Measurements from ENCODE around the gene KREMEN2.

KREMEN2 gene

DNA sequence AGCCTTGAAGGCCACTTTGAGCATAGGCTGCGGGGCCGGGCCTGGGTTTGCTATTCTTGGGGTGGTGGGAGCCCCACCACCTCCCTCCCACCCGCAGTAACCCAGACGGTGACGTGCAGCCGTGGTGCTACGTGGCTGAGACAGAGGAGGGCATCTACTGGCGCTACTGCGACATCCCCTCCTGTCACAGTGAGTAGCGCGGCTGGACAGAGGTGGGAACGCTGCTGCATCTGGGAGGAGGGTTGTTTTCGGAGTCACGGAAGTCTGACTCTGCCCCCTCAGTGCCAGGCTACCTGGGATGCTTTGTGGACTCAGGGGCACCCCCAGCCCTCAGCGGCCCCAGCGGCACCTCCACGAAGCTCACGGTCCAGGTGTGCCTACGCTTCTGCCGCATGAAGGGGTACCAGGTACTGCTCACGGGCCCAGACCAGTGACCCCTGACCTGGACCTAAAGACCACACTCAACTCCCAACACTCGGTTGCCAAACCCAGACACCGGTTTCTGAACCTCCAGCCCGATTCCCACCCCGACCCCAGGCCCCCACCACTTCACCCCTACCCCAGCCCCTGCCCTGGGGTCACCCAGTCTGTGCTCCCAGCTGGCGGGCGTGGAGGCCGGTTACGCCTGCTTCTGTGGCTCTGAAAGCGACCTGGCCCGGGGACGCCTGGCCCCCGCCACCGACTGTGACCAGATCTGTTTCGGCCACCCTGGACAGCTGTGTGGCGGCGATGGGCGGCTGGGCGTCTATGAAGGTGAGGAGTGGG lies 2.1 kb downstream of the KREMEN2 start:
- DNase-seq = no peak

DNA sequence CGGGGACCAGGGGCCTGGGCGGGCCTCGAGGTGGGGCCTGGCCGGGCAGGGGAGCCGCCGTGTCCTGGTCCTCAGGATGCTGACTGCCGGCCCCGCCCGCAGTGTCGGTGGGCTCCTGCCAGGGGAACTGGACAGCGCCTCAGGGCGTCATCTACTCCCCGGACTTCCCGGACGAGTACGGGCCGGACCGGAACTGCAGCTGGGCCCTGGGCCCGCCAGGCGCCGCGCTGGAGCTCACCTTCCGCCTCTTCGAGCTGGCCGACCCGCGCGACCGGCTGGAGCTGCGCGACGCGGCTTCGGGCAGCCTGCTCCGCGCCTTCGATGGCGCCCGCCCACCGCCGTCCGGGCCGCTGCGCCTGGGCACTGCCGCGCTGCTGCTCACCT lies 2.7 kb downstream of the KREMEN2 start:
- no peak for DNase-seq

DNA sequence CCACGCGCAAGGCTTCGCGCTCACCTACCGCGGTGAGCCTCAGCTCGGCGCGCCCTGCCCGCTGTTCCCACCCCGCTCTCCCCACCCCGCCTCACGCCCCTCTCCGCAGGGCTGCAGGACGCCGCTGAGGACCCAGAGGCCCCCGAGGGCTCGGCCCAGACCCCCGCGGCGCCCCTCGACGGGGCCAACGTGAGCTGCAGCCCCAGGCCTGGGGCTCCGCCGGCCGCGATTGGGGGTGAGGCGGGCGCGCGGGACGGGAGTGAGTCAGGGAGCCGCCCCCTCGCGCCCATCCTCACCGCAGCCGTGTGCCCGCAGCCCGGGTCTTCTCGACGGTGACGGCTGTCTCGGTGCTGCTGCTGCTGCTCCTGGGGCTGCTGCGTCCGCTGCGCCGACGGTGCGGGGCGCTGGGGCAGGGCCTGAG lies 3.1 kb downstream of the KREMEN2 start:
- DNase-seq = no peak

DNA sequence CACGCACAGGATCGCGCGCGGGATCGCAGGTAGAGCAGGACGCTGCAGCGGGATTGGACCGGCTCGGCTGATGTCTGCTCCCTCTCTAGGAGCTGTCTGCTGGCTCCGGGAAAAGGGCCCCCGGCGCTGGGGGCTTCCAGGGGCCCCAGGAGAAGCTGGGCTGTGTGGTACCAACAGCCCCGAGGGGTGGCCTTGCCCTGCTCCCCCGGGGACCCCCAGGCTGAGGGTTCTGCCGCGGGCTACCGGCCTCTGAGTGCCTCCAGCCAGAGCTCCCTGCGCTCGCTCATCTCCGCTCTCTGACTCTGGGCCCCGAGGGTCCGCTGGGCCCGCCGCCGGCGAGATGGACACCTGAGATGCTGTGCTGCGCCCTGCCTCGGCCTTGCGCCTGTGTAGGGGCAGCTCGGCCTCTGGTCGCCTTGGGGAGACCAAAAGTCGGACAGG lies 3.7 kb downstream of the KREMEN2 start:
- DNase-seq = no peak

DNA sequence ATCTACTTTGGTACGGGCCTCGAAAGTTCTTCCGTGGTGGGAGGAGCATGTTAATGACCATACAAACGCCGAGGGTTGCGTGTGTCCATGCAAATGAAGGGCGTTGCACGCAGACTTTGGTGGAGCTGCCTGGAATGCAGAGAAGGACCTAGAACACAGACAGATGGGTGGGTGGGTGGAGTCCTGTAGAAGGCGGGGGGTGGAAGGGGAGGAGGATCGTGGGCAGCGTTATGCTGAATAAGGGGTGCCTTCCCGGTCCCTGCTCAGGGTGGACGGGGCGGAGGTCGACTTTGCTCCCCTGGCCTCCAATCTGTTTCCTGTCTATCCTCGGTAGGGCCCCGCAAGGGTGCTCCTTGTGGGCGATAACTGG lies 4.3 kb downstream of the KREMEN2 start:
- DNase-seq = no peak

DNA sequence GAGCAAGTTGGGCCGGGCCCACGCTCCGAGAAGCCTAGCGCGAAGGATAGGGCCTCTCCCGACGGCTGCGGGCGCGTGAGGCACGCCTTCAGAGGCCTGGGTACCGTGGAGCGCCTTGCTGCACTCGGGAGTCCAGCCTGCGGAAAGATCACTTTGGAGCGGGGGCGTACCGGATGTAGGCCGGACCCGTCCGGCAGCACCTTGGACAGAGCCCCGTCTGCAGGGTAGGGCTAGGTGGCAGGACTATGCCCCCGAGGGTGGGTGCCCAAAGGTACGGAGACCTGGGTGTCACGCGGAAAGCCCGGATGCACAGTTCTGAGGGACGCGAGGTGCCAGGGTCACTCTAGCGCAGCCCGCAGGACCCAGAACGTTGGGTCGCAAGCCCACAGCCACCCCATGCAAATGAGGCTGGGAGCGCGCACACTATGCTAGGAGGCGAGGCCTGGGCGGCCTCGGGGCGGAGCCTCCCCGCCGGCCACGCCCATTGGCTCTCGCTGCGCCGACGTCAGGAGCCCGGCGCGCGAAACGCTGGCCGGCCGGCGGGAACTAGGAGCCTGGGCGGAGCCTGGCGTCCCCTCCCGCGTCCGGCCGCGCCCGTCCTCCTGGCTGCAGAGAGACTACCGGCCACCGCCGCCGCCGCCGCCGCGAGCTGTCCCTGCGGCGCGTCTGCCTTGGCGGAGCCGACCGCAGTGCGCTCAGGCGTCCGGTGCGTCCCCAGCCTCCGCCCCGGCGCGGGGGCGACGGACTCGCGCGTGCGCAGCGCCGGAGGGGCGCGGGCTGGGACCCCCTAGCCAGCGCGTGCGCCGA lies 4.9 kb downstream of the KREMEN2 start, which contains the start of gene PAQR4:
Gene PAQR4 (plus strand): TSS at position 611 of the 807 bp plus-strand sequence. CDS start 327 bp downstream, outside the sequence.
- peak; percentile 61 for DNase-seq

DNA sequence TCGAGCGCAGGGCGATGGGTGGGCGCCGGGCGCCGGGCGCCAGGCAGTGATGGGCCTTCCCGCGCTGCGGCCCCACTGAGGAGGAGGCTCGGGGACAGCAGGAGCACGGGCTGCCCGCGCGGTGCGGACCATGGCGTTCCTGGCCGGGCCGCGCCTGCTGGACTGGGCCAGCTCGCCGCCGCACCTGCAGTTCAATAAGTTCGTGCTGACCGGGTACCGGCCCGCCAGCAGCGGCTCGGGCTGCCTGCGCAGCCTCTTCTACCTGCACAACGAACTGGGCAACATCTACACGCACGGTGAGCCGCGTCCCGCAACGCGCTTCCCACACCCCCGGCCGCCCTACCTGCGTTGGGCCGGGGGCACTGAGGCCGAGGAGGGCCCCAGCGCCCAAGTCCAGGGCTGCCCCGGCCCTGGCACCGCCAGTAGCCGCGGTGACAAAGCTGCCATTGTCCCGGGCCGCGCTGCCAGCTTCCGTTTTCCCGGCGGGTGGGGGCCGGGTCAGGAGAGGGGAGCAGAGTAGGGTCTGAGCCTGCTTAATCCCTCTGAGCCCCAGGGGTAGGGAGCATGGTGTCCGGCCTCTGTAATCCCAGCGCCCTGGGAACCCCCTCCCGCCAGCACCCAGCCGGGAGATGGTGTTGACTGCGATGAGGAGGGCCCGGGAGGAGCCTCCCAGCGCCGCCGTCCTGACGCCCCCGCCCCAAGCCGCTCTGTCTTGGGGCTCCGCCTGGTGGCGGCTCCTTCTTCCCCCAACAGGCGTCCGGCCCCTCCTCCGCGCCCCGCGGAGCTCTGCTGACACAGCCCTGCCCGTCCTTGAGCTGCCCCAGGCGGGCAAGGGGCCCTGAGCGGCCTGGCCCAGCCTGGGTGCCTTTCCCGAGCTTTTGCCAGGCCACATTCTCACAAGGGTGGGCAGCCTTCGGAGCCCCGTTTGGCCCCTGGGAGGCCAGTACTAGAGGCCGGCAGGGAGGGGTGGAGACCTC lies 5.8 kb downstream of the KREMEN2 start:
- DNase-seq = peak; percentile 60

DNA sequence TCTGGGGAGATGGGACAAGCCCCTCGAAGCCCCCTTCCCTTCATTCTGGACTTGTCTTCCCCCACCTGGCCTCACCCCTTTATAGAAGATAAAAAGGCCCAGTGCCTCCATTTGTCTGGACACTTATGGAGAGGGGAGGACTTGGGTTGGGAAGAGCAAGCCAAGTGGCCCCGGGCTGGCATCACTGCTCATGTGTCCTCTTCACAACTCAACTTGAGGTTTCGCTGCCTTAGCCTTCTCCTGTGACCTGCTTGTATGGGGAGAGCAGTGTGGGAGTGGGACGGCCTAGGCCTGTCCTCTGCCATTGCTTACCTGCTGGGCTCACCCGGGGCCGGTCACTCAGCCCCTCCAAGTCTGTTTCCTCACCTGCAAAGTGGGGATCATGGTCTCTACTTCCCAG lies 6.5 kb downstream of the KREMEN2 start:
- DNase-seq = no peak

DNA sequence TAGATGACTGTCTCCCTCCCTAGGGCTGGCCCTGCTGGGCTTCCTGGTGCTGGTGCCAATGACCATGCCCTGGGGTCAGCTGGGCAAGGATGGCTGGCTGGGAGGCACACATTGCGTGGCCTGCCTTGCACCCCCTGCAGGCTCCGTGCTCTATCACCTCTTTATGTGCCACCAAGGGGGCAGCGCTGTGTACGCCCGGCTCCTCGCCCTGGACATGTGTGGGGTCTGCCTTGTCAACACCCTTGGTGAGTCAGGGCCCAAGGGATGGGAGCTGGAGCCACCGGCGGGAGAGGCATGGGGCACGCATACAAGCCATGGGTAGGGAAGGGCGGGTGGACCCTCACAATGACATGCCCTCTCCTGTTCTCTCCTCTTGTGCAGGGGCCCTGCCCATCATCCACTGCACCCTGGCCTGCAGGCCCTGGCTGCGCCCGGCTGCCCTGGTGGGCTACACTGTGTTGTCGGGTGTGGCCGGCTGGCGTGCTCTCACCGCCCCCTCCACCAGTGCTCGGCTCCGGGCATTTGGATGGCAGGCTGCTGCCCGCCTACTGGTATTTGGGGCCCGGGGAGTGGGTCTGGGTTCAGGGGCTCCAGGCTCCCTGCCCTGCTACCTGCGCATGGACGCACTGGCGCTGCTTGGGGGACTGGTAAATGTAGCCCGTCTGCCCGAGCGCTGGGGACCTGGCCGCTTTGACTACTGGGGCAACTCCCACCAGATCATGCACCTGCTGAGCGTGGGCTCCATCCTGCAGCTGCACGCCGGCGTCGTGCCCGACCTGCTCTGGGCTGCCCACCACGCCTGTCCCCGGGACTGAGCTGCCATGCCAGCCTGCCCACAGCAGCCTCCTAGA lies 7.3 kb downstream of the KREMEN2 start:
- no peak for DNase-seq

DNA sequence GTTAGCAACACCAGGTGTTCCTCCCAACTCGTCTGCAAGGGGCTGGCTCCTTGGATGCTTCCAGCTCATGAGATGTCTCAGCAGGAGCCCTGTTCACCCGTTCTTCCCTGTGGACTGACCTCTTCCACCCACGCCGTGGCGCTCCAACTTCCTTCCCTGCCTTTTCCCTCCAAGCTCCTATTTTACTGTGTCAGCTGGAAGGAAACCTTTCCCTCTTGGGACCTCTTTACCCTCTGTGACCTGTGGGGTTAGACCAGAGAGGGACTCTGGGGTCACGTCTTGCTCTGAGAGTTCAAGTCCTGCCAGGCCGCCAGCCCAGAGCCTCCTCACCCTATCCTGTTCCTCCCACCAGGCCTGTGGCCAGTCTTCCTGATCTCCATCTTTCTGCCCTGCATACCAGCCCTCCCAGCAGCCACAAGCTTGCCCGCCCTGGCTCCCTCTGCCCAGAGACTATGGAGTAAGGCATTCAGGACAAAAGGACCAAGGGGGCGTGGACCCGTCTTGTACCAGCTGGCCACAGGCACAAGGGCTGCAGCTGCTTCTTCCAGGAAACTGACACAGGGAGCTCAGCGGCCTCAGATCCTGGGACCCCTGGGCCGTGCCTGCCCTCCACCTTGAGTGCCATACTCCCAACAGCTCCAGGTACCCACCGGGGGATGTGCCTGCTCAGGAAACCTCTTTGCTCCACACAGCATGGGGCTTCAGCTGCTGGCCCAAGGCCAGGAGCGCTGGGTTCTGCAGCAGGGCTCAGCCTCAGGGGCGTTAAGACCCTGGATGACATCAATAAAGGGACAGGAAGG lies 8.1 kb downstream of the KREMEN2 start:
- no peak for DNase-seq

DNA sequence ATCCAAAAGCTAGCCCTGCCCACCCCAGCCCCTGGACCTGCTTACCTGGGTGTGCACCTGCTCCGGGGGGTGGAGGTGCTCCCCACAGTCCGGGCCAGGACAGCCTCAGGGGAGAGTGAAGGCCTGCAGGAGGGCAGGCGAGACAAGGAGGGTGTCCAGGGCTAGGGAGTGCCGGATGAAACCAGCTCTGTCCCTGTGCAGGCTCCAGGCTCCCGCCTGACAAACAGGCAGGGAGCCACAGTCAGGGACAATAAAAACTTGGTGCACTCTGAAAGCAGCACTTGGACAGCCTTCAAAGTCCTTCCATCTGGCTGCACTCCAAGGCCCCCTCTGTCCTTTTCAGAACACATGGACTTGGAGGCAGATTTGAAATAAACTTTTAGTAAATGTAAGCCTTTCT lies 9.0 kb downstream of the KREMEN2 start:
- no peak for DNase-seq

DNA sequence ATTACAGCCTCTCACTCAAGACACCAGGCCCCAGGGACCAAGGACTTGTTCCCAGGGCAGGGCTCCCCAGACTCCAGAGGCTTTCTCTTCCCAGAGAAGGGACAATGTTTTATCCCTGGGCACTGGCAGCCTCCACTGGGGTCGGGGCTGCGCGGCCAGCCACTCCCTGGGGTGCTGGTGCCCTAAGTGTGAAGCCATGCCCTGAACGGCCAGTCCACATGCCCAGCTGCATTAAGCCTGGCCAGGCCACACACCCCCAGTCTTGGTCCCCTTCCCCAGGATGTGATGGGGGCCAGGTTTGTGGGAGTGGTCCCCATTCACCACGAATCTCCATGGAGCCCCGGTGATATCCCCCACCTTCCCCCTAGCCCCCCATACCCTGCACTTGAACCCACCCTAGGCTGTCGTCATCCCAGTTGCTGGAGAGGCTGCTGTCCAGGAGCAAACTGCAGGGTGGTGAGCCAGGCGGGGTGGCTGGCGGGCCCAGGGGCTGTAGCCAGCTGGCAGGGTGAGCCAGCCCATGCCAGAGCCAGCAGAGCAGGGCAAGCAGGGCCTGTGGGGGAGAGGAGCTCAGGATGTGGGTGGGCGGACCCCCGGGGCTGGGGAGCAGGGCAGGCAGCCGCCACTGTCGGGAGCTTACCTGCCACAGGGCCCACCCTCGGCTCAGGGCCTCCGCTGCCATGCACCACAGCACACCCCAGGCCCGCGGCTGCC lies 9.7 kb downstream of the KREMEN2 start:
- no peak for DNase-seq

DNA sequence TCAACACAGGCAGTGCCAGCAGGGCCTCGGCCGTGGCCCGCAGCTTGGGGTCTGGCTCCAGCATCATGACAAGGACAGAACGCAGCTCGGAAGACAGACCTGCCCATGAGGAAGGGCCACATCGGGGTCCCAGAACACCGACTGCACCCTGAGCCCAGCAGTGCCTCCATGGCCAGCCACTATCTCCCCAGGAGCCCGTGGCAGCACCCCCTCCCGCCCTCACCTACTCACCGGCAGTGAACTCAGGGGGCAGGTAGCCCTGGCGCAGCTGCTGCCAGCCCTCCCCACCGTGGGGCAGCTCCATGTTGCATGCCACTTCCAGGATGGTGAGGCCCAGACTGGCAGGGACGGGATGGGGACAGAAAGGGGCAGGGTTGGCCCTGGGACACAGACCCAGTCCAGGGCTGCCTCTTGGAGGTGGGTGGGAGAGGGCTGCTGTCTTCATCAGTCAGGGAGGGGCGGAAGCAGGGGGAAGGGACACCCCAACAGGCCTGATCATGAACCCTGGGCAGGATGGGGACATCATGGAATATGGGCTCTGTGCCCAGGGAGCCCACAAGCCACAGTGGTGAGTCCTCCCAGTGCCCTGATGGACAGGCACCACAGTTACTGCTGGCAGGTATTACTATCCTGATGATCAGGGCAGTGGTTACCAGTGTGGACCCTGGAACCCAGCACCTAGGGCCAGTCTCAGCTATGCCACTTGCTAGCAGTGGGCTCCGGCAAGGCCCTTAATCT lies 10.4 kb downstream of the KREMEN2 start:
- no peak for DNase-seq

DNA sequence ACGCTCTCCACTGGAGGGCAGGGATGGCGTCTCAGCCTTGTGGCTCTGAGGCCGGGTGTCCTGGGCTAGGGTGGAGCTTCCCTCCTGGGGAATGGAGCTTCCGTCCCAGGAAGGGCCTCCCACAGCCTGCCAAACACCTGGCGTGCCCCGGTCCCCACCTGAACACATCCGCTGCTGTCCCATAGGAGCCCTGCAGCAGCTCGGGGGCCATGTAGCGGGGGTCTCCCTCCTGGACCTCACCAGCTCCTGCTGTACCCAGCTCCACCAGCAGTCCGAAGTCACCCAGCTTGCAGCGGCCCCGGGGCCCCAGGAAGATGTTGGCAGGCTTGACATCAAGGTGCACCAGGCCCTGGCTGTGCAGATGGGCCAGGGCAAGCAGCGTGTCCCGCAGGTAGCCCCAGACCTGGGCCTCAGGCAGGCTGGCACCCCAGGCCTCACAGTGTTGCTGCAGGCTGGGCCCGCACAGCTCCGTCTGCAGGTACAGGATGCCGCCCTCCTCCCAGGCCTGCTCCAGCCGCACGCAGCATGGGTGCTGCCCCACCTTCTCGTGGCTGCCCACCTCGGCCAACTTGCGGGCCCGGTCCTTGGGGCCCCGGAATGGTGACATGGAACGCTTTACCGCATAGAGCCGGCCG lies 11.2 kb downstream of the KREMEN2 start:
- no peak for DNase-seq

DNA sequence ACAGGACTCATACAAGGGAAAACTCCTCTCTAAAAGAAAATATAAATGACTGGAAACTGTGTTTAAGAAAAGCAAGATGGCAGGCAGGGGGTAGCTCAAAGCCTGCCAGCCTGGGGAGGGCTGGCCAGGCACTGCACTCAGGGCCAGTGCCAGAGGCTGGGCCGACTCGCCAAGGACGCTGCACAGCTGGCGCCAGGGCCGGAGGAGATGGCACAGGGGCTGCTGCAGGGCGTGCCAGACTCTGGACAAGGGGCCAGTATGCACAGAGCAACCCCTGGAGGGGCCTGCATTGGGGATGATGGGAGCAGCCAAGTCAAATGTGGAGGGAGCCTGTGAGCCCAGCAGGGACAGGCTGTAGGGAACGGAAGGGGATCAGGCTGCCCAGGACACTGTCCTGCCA lies 12.1 kb downstream of the KREMEN2 start:
- no peak for DNase-seq

DNA sequence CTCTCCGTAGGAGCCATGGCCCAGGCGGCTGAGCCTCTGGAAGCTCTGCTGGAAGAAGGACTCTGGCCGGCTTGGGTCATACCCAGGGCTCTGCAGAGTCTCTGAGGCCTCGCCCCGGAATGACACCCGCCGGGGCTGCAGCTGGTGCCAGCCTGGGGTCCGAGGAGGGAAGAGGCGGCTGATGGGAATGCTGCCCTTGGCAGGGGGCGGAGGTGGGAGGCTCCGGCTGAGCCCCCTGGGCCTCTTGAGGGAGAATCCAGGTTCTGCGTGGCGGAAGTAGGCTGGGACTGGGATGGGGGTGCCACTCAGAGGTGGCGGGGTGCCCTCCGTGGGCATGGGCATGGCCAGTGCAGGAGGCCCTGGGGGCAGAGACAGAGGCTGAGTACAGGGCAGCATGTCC lies 12.6 kb downstream of the KREMEN2 start:
- no peak for DNase-seq

DNA sequence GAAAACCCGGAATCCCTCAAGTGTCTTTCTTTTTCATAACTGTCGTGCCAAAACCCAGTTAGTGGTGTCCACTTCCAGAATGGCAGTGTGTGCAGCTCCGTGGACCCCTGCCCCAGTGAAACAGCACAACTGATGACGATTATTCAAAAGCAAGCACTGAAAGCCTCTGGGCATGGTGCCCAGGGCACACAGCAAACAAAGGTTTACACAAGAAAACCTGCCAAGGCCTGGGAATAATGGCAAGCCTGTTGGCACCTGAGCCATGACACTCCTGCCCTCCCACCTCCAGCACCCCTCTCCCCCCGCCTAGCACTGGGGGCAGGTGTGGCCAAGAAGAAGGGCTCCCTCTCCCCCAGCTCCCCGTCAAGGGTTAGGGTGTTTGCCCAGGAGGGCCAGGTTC lies 13.4 kb downstream of the KREMEN2 start:
- DNase-seq = no peak

DNA sequence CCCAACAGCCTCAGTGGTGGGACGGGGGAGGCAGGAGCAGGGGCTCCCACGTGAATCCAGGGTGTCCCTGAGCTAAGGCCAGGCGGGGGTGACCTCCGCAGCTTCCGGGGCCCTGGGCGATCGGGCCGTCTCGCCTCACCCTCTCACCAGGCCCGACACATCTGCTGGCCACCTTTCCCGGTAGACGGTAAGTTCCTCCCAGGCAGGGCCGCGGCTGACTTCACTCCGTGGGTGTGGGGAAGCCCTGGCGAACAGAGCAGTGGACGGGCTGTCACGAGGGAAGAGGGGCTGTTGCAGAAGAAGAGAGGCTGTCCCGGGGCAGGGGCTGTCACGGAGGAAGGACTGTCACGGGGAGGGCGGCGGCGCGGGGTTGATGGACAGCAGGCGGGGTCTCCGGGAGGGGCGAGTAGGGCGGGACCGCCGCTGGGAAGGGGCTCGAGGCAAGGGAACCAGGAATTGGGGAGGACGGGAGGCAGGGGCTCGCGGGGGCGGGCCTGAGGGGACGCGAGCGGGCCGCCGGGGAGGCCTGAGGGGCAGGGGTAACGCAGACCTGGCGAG lies 15.7 kb downstream of the KREMEN2 start:
- DNase-seq = no peak
